NCI-H460 (cell line): Measurements from ENCODE around the gene AGRP. TPM values are rescaled to one million over a fixed set of nuclear protein-coding genes. Genes with fewer than 3 reads are reported as not detected.

ENCODE experiments used
- DNase-seq: peaks from one replicate; pipeline ENCODE4 v3.0.0-alpha.2; 2016; ENCODE audit warnings: low read depth; ENCODE audit errors: extremely low read depth
- total RNA-seq: library from RNA; depleted of rRNA; stranded (reverse); fragments of >200 nt; shearing (Covaris generic); gene quantifications from 2 replicates; pipeline ENCODE4 v1.2.3, GENCODE V29; 2014

Gene AGRP
- total RNA-seq, 1 experiment from 2014 or later, result not detected

- DNase-seq, result no peak
Measured at GRCh38 chr16:67464565-67464964, 18.8 kb downstream of the AGRP start.

GRCh38 chr16:67463691-67464090, 19.7 kb downstream of the AGRP start:
- DNase-seq, result no peak

GRCh38 chr16:67463059-67463458, 20.3 kb downstream of the AGRP start:
- no peak for DNase-seq

GRCh38 chr16:67462279-67462655, 21.1 kb downstream of the AGRP start:
- no peak for DNase-seq

- no peak for DNase-seq
Measured at GRCh38 chr16:67461600-67462278, 21.6 kb downstream of the AGRP start.

- DNase-seq, result no peak
Measured at GRCh38 chr16:67460961-67461360, 22.4 kb downstream of the AGRP start.

GRCh38 chr16:67460168-67460567, 23.2 kb downstream of the AGRP start:
- DNase-seq, result no peak

- DNase-seq, result no peak
Measured at GRCh38 chr16:67459861-67460150, 23.5 kb downstream of the AGRP start.

GRCh38 chr16:67459066-67459860, 24.1 kb downstream of the AGRP start:
- DNase-seq, result no peak

GRCh38 chr16:67458121-67458641, 25.2 kb downstream of the AGRP start:
- no peak for DNase-seq

- DNase-seq, result no peak
Measured at GRCh38 chr16:67457611-67458010, 25.7 kb downstream of the AGRP start.

GRCh38 chr16:67456391-67457081, 26.8 kb downstream of the AGRP start:
- DNase-seq, result no peak

GRCh38 chr16:67454852-67455251, 28.5 kb downstream of the AGRP start:
- DNase-seq, result no peak

GRCh38 chr16:67454104-67454503, 29.2 kb downstream of the AGRP start:
- no peak for DNase-seq

GRCh38 chr16:67451704-67452435, 31.5 kb downstream of the AGRP start:
- DNase-seq, result no peak

GRCh38 chr16:67451061-67451703, 32.2 kb downstream of the AGRP start:
- DNase-seq, result no peak

GRCh38 chr16:67449739-67450138, 33.6 kb downstream of the AGRP start:
- DNase-seq, result no peak

- no peak for DNase-seq
Measured at GRCh38 chr16:67449336-67449735, 34.0 kb downstream of the AGRP start.

GRCh38 chr16:67448580-67448979, 34.8 kb downstream of the AGRP start:
- DNase-seq, result no peak

GRCh38 chr16:67447508-67448076, 35.8 kb downstream of the AGRP start:
- peak; percentile 77 for DNase-seq
